Activated T-cell treated with anti-CD3 and anti-CD28 coated beads for 4 hours (primary cell): Measurements from ENCODE around the gene FGB.
"Not testable (repeated sequence)": the region's sequence is repeated elsewhere in the genome, so short reads cannot be mapped to it uniquely, and the experiment has no call there.

Experiments
- DNase-seq: peaks from one replicate; pipeline ENCODE4 v3.0.0-alpha.2; 2020

FGB gene

GRCh38 chr4:154566639-154567204, 3.9 kb downstream of the FGB start:
- DNase-seq = no peak

DNA sequence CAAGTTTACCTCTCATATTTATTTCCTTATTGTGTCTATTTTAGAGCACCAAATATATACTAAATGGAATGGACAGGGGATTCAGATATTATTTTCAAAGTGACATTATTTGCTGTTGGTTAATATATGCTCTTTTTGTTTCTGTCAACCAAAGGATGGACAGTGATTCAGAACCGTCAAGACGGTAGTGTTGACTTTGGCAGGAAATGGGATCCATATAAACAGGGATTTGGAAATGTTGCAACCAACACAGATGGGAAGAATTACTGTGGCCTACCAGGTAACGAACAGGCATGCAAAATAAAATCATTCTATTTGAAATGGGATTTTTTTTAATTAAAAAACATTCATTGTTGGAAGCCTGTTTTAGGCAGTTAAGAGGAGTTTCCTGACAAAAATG, 6.2 kb downstream of the FGB start:
- DNase-seq = no peak

DNA sequence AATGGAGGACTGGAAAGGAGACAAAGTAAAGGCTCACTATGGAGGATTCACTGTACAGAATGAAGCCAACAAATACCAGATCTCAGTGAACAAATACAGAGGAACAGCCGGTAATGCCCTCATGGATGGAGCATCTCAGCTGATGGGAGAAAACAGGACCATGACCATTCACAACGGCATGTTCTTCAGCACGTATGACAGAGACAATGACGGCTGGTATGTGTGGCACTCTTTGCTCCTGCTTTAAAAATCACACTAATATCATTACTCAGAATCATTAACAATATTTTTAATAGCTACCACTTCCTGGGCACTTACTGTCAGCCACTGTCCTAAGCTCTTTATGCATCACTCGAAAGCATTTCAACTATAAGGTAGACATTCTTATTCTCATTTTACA, 6.8 kb downstream of the FGB start:
- DNase-seq = no peak

- no peak for DNase-seq
Observed at GRCh38 chr4:154573190-154573870, 10.5 kb downstream of the FGB start.

DNA sequence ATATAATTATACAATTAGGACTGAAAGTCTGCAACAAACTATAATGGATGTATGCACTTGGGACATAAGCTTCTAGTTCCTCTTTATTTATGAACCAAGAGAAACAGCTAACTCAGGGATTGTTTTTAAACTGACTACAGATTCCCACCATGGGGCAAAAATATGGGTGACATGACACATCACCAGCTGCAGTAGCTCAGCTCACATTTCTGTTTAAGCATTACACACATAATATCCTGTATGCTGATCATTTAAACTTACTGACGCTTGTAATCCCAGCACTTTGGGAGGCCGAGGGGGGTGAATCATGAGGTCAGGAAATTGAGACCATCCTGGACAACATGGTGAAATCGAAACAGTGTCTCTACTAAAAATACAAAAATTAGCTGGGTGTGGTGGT, 11.5 kb downstream of the FGB start:
- no peak for DNase-seq

- no peak for DNase-seq
Observed at GRCh38 chr4:154577324-154577723, 14.5 kb downstream of the FGB start.

DNA sequence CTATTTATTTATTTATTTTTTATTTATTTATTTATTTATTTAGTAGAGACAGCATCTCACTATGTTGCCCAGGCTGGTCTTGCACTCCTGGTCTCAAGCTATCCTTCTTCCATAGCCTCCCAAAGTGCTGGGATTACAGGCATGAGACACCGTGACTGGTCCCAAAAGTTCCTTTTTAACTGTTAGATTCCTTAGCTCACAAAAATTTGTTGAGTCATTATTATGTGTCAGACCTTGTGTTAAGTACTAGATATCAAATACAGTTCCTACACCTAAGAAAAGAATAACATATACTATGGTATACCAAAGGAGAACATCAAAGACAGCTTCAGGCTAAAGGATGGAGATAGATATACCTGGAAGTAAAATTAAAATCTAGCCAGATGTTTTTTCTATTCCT, 16.1 kb downstream of the FGB start:
- no peak for DNase-seq

DNA sequence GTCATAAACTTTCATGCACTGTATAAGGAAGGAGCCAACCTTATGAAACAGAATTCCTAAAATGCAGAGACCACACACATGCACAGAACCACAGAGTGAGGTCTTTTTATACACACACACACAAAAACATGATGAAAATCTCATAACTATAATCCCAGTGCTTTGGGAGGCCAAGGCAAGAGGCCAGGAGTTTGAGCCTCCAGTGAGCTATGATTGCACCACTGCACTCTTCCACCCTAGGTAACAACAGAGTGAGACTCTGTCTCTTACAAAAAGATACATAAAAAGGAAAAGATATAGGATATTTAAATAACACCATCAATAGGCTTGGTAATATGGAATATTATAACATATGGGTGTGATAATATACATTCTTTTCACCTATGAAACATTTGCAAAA, 17.1 kb downstream of the FGB start:
- no peak for DNase-seq

DNA sequence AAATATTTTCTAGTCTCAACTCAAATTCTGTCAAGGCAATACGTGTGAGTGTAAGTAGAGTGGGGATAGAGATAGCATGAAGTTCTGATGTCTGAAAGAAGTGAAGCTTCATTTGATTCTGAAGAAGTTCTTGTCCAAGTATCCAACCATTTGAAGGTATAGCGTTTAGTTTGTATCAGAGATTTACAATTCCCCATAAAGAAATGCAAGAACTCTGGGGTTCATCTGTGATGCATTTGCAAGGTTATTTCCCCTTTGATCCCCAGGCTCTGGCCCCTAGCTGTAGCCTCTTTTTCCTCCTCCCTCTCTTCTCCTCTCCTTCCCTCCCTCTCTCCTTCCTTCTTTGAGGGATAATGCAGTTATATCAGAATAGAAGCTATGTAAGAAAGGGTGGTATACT, 19.9 kb downstream of the FGB start:
- no peak for DNase-seq

DNA sequence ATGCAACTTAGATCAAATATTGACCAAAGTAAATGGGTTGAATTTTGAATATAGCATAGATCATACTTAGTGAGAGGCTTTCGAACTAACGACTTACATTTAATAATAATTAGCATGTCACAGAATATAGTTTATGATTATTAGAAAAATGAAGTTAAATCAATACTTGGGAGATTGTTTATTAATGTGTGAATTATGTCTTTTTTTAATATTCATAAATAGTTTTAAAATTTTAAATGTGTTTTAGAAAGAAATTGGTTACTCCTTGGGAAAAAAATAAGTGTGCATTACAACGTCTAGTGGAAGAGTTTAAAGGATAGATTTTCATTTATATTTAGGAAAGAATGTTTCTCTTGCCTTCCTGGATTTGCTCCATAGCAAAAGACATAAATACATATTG, 20.4 kb downstream of the FGB start:
- DNase-seq = no peak

- DNase-seq = no peak
Observed at GRCh38 chr4:154583677-154584076, 20.9 kb downstream of the FGB start.

GRCh38 chr4:154584259-154584658, 21.4 kb downstream of the FGB start:
- DNase-seq = no peak

DNA sequence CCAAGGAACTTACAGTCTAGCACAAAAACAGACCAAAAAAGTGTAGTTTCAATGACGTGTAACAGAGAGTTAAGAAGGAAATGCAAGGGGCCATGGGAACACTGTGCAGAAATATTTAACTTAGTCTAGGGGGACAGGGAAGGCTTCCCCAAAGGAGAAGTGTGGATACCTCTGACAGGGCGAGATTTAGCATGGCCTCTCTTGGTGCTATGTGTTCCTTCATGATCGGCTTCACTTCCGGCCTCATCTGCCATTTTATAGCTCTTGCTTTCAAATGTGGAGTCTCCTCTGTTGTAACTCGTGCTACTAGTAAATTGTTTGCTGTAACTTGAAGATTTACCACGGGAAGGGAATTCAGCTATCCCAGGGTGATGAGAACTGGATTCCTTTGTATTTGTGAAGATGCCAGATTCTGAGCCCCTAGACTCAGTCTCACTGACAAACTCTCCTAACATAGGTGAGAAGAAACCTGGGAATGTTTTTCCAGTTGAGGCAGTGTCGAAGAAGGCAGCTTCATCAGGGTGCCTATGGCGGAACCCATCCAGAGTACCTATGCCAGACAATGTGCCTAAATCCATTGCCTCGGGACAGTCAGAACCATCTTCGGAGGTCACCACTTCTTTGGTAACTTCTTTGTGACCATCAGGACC, 22.7 kb downstream of the FGB start:
- DNase-seq = no peak

- no peak for DNase-seq
Observed at GRCh38 chr4:154586296-154587033, 23.7 kb downstream of the FGB start.

DNA sequence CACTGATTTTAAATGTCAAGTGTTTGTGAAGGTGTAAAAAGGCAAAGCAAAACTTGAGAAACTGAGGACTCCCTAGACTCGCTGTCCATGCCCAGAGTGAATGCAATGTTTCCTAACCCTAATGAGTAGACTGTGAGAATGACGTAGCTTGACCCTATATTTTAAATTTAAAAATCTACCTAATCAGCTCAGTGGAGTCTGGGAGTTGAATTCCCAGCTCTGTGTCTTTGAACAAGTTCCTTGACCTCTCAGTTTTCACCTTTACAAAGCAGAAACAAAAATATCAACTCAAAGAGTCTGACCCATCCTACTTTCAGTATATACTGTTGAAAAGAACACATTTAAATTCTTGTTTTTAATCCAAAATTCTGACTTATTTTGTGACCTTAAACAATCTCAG, 25.4 kb downstream of the FGB start:
- no peak for DNase-seq

GRCh38 chr4:154589296-154590197, 26.7 kb downstream of the FGB start:
- DNase-seq = no peak

DNA sequence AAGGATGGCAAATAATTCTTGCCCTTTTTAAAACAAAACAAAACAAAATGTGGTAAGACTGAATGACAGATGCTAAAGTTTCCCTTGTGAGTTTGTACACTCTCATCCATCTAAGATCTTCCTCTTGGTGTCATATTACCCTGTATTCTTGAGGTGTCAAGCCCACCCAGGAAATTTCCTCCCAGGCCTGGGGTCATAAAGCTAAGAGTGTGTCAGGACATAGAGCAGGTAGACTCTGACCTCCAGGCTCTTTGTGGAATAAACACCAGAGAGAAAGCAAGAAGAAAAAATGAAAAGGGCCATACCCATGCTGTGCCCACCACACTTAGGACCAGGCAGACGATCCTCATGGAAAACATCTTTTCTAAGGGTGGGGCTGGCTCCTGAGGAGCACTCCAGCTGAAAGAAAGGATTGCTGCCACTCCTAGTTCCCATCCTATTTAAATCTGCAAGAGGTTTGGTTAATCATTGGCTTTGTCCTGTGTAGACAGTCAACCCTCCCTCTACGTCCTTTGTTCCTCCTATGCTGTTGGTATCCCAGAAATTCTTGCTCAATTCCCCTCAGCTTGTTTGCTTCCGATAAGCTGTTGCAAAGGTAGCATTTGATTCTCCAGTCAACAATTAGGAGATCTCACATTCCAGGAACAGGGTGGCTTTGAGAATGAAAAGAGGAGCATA, 27.7 kb downstream of the FGB start, which contains the start of gene FGA:
FGA (minus strand) TSS at position 414 of the 678 bp plus-strand sequence; CDS start at position 359, 55 bp downstream.
- no peak for DNase-seq

- no peak for DNase-seq
Observed at GRCh38 chr4:154591890-154592289, 29.1 kb downstream of the FGB start.

- DNase-seq = no peak
Observed at GRCh38 chr4:154593868-154594267, 31.1 kb downstream of the FGB start.

DNA sequence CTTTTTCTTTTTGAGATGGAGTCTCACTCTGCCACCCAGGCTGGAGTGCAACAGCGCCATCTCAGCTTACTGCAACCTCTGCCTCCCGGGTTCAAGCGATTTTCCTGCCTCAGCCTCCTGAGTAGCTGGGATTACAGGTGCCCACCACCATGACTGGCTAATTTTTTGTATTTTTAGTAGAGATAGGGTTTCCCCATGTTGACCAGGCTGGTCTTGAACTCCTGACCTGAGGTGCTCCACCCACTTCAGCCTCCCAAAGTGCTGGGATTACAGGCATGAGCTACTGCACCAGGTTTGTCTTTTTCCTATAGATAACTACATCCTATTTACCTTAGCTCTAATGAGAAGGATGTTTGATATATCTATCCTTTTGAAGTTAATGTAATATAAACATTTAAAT, 31.5 kb downstream of the FGB start:
- DNase-seq = not testable (repeated sequence)

DNA sequence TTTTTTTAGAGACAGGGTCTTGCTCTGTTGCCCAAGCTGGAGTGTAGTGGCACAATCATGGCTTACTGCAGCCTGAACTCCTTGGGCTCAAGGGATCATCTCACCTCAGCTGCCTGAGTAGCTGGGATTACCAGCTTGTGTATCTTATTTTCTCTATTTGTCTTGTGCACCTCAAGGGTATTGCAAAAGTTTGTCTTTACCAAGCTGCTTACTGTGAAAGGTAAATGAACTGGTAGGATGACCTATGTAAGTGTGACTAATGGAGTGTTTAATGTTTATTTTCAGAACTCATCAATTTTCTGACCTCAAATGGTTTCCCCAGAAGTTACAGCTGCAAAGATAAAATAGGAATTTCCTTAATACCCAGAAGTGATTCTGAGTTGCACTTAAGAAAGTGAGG, 33.0 kb downstream of the FGB start:
- no peak for DNase-seq

GRCh38 chr4:154597281-154597680, 34.5 kb downstream of the FGB start:
- DNase-seq = not testable (repeated sequence)
